Loucy (cell line): ENCODE measurements around the gene LRRC4C.

Source experiments
- H2AFZ ChIP-seq: fragments of 200-600 bp; sonication (generic); 2 replicates; pipeline ENCODE4 v1.6.0; 2016; ENCODE audit warnings: antibody characterized with exemption, mild to moderate bottlenecking, low read length, moderate library complexity
- H3F3A ChIP-seq: fragments of 200-600 bp; 2 replicates; pipeline ENCODE4 v1.6.0; 2016; ENCODE audit warnings: antibody characterized with exemption, low read depth, mild to moderate bottlenecking
- H3K27me3 ChIP-seq: fragments of 200-600 bp; sonication (generic); 2 replicates; pipeline ENCODE4 v1.6.1; 2014; ENCODE audit warnings: low read length, mild to moderate bottlenecking; ENCODE audit not compliant: insufficient read depth, poor library complexity, severe bottlenecking
- H3K36me3 ChIP-seq: fragments of 200-600 bp; sonication (generic); 2 replicates; pipeline ENCODE4 v1.6.1; 2016; ENCODE audit warnings: low read length; ENCODE audit not compliant: insufficient read depth
- H3K4me1 ChIP-seq: fragments of 200-600 bp; sonication (generic); 2 replicates; pipeline ENCODE4 v1.5.1; 2014; ENCODE audit warnings: low read length, mild to moderate bottlenecking; ENCODE audit not compliant: insufficient read depth, poor library complexity, severe bottlenecking
- H3K4me2 ChIP-seq: fragments of 200-600 bp; sonication (generic); 2 replicates; pipeline ENCODE4 v1.6.0; 2014; ENCODE audit warnings: antibody characterized with exemption, low read length, low read depth, mild to moderate bottlenecking; ENCODE audit not compliant: poor library complexity, severe bottlenecking
- H3K4me3 ChIP-seq: fragments of 200-600 bp; sonication (generic); 2 replicates; pipeline ENCODE4 v1.5.1; 2014; ENCODE audit warnings: low read length, mild to moderate bottlenecking, mixed read lengths; ENCODE audit not compliant: poor library complexity, severe bottlenecking
- H3K79me2 ChIP-seq: fragments of 200-600 bp; sonication (generic); 2 replicates; pipeline ENCODE4 v1.6.1; 2014; ENCODE audit warnings: low read length; ENCODE audit not compliant: insufficient read depth
- H3K9ac ChIP-seq: fragments of 200-600 bp; sonication (generic); 2 replicates; pipeline ENCODE4 v1.6.0; 2014; ENCODE audit warnings: mild to moderate bottlenecking, low read depth, low read length, moderate library complexity; ENCODE audit not compliant: poor library complexity, severe bottlenecking
- H3K9me2 ChIP-seq: fragments of 200-600 bp; sonication (generic); replicated peaks from 2 replicates; pipeline ENCODE4 v1.6.1; 2016; ENCODE audit warnings: low read depth, low read length, mixed read lengths
- H3K9me3 ChIP-seq: fragments of 200-600 bp; sonication (generic); 2 replicates; pipeline ENCODE4 v1.6.1; 2014; ENCODE audit warnings: mild to moderate bottlenecking, antibody characterized with exemption, low read length, low read depth; ENCODE audit not compliant: insufficient read depth
- H4K20me1 ChIP-seq: fragments of 200-600 bp; sonication (generic); 2 replicates; pipeline ENCODE4 v1.6.0; 2014; ENCODE audit warnings: antibody characterized with exemption, low read length, mild to moderate bottlenecking; ENCODE audit not compliant: insufficient read depth, poor library complexity, severe bottlenecking
- CTCF ChIP-seq: fragments of 200-600 bp; sonication (generic); conservative IDR thresholded peaks from 2 replicates; pipeline ENCODE4 v1.5.1; 2014; ENCODE audit warnings: mild to moderate bottlenecking, antibody characterized with exemption, low read length
- EZH2phosphoT487 ChIP-seq: fragments of 200-600 bp; IDR thresholded peaks from 2 replicates; pipeline ENCODE4 v1.6.1; 2018; ENCODE audit warnings: antibody characterized with exemption, mild to moderate bottlenecking, moderate library complexity, borderline replicate concordance

The LRRC4C gene

DNA sequence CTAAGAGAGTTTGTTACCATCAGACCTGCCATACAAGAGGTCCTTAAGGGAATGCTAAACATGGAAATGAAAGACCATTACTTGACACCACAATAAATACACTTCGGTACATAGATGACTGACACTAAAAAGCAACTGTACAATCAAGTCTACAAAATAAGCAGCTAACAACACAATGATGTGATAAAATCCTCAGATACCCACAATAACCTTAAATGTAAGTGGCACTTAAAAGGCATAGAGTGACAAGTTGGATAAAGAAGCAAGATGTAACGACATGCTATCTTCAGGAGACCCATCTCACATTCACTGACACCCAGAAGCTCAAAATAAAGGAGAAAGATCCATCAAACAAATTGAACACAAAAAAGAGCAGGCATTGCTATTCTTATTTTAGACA lies 107.6 kb downstream of the LRRC4C start:
- H2AFZ ChIP-seq = no peak overlapping the region
- H3K9ac ChIP-seq = no peak overlapping the region
- TF ChIP-seq EZH2phosphoT487 (no peak), CTCF (no peak)
- H3K36me3 ChIP-seq = no peaks in the 10 kb centered on the region
- H3K27me3 ChIP-seq = no peaks in the 10 kb centered on the region
- no peaks in the 10 kb centered on the region for H3K79me2 ChIP-seq
- no peak overlapping the region for H3K4me2 ChIP-seq
- no peaks in the 10 kb centered on the region for H4K20me1 ChIP-seq
- H3K4me1 ChIP-seq = no peaks in the 10 kb centered on the region
- H3F3A ChIP-seq = no peaks in the 10 kb centered on the region
- no peaks in the 10 kb centered on the region for H3K9me3 ChIP-seq
- no peak overlapping the region for H3K4me3 ChIP-seq
- H3K9me2 ChIP-seq = no peaks in the 10 kb centered on the region

GRCh38 chr11:41346042-41346441 lies 113.4 kb downstream of the LRRC4C start:
- Histone ChIP-seq H2AFZ (no peak overlapping the region), H3K9me3 (no peaks in the 10 kb centered on the region), H3K79me2 (no peaks in the 10 kb centered on the region), H3F3A (no peaks in the 10 kb centered on the region), H4K20me1 (no peaks in the 10 kb centered on the region), H3K4me1 (no peaks in the 10 kb centered on the region), H3K9me2 (no peaks in the 10 kb centered on the region), H3K27me3 (no peaks in the 10 kb centered on the region), H3K4me3 (no peak overlapping the region), H3K36me3 (no peaks in the 10 kb centered on the region), H3K9ac (no peak overlapping the region), H3K4me2 (no peak overlapping the region)
- TF ChIP-seq EZH2phosphoT487 (no peak), CTCF (no peak)

DNA sequence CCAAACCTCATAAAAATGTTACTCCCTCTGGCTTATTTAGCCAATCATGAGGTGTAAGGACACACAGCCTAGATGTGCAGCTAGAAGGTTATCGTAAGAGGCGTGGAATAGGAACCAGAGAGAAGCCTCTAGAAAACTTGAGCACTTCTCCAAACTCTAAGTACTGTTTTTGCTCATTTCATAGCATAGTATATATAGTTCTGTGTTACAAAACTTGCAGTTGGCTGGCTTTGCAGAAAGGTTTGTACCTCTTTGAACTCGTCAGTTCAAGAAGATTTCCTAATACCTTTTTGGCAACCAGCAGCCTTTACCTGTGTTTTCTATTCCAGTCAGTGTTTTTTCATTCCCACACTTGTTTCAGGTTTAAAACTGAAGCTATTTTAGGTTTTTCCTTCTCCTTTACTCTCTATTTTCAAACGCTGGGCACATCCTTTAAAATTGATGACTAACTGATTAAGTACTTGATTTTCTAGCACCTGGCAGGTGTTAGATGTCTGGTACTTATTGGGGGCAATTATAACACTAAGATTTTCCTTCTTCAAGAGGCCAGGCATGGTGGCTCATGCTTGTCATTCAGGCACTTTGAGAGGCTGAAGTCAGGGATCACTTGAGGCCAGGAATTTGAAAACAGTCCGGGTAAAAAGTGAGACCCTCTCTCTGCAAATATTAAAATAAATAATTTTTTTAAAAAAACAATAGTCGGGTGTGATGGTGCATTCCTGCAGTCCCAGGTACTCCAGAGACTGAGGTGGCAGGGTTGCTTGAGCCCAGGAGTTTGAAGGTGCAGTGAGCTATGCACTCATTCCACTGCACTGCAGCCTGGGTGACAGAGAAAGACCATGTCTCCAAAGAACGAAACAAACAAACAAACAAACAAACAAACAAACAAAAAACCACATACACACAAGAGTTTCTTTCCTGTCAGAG lies 125.2 kb downstream of the LRRC4C start:
- TF ChIP-seq CTCF (no peak), EZH2phosphoT487 (no peak)

More for the DNA sequence above, 125.2 kb downstream of the LRRC4C start:
- Histone ChIP-seq H4K20me1 (no peaks in the 10 kb centered on the region), H3F3A (no peaks in the 10 kb centered on the region), H2AFZ (no peak overlapping the region), H3K9me3 (no peaks in the 10 kb centered on the region), H3K9me2 (no peaks in the 10 kb centered on the region), H3K27me3 (no peaks in the 10 kb centered on the region), H3K4me1 (no peaks in the 10 kb centered on the region), H3K36me3 (no peaks in the 10 kb centered on the region), H3K4me2 (no peak overlapping the region), H3K4me3 (no peak overlapping the region), H3K9ac (no peak overlapping the region), H3K79me2 (no peaks in the 10 kb centered on the region)
